Left kidney (tissue), 2 donors: Measurements from ENCODE around the gene GPR37L1. TPM values are rescaled to one million over a fixed set of nuclear protein-coding genes. Genes with fewer than 3 reads are reported as not detected.
A peak's percentile ranks its signal among the peaks of the same experiment; 100 is the strongest.
"Not testable (repeated sequence)": the region's sequence is repeated elsewhere in the genome, so short reads cannot be mapped to it uniquely, and the experiment has no call there.

Experiments used
- DNase-seq: peaks from one replicate; pipeline ENCODE4 v3.0.0-alpha.2; 2013
- polyA plus RNA-seq: library from polyadenylated mRNA; unstranded; fragments of 120-200 nt; gene quantifications from one replicate; pipeline ENCODE4 v1.2.1, GENCODE V29; 2013; ENCODE audit not compliant: insufficient read length

The GPR37L1 gene
- polyA plus RNA-seq, 1 donor, result 0.12 TPM

DNA sequence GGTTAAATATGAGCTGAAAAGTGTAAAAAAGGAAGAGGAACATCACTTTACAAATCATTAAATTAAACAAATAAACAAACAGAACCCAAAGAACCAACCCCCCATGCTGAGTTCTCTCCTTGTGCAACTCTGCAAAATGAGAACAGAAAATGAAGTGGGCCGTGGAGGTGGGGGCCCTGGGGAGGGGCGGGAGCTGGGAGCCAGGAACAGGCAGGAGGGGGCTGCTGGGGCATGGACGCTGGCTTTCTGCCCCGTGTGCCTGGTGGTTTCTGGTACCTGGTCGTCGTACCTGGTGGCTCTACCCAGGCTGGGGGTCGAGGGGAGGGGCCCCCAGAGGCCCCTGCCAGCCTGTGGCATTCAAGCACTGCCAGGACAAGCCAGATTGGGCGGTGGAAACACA is 10.8 kb downstream of the GPR37L1 start:
- no peak for DNase-seq

DNA sequence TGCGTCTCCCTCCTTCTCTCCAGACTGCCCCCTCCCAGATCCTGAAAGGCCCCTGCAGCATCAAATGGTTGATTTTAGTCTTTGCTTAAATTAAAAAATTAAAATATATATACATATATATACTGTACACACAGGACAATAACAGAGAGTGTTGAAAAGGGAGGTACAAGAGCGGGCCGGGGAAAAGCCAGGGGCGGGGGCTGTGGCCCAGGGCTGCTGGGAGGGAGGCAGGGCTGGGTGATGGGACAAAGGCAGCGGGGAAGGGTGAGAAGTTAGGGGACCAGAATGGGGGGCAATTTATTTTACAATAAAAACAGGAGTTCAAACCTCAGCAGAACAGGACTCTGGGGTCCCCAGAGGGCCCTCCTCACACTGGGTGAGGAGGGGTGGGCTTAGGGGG is 11.3 kb downstream of the GPR37L1 start:
- no peak for DNase-seq

DNA sequence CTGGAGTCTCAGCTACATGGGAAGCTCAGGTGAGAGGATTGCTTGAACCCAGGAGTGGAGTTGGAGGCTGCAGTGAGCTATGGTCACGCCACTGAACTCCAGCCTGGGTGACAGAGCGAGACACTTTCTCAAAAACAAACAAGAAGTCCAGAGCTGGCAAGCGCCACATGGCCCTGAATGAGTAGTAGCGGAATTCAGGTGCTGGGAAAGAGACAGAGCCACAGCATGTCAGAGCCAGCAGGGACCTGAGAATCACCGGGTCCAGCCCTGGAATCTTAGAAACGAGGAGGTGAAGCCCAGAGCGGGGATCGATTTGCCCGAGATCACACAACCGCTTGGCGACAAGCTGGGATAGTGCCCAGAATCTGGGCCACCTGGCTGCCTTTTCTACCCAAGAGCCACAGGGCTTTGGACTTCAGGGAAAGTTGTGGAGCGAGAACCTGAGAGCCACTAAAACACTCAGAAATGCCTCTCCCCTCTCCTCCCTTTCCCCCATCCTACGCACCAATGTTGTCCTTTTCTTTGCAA is 12.0 kb downstream of the GPR37L1 start:
- DNase-seq, result no peak

DNA sequence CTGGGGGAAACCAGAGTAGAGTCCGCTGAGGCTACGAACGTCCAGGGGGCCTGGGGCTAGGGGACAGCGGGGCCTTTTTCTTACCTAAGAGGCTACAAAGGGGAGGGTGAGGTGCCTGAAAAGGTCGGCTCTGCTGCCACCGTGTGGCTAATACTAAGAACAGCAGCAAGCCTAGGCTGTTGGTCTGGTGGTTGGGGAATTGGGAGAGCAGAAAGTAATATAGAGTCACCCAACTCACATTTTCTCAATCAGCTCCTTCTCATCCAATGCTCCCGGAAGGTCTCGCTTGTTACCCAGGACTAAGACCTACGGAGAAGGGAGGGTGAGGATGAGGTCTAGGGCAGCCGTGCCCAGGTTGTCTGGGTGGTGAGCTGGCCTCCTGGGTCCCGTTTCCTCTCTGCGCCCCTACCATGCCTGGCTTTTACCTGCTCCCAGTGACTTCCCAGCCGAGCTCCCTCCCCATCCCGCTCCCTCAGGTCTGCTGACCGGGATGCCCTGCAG is 12.6 kb downstream of the GPR37L1 start:
- no peak for DNase-seq

DNA sequence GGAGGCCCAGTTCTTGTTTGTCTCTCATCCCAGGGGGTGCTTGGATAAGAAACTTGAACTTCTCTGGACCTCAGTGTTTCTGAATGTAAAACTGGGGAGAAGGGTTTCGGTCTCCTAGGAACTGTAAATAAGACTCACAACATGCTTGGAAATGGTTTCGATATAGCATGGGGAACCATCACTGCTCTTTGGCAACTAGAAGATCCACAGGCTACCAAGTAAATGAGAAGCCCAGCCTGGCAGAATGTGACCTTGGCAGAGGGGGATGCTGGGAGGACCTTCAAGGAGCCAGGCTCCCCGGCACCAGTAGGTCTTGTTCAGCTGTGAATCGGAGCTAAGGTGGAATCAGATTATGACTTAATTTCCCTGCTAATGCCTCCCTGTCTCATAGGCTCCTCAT is 18.1 kb downstream of the GPR37L1 start:
- no peak for DNase-seq

DNA sequence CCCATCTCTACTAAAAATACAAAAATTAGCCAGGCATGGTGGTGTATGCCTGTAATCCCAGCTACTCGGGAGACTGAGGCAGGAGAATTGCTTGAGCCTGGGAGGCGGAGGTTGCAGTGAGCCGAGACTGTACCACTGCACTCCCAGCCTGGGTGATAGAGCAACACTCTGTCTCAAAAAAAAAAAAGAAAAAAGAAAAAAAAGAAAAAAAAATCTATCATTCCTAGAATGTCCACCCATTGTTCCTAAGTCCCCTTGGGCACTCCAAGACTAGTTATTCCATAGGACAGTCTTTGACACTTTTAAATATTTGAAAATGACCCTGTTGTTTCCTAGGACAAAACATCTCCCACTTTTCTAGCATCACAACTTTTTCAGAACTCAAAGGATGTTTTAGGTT is 18.8 kb downstream of the GPR37L1 start:
- not testable (repeated sequence) for DNase-seq

GRCh38 chr1:202143011-202143767 is 20.5 kb downstream of the GPR37L1 start:
- no peak for DNase-seq

GRCh38 chr1:202143768-202144401 is 21.2 kb downstream of the GPR37L1 start:
- no peak for DNase-seq

DNA sequence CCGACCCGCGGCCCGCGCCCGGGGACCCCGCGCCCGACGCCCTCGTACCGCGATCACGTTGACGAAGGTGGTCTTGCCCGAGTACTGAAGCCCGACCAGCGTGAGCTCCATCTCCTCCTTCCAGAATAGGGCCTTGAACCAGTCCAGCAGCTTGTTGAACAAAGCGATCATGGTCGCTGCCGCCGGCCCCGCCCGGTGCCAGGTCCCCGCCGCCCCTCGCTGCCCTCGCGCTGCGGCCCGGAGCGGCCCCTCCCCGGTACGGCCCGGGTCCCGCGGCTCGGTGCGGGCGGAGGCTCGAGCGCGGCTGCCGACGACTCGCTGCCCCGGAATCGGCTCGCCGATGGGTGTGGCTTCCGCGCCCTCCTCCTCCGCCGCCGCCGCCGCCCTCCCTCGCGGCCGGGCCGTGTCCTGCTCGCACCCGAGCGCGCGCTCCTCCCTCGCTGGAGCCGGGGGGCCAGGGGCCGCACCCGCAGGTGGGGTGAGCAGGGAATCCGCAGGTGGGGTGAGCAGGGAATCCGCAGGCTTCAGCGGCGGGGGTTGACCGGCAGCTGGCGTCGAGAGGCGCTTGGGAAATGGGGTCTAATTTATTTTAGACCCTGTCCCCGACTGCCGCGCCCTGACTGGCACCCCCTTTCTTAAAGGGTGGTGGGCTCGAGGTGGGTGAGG is 21.8 kb downstream of the GPR37L1 start, which contains the start of gene ARL8A:
Gene ARL8A, minus strand, starts transcription at position 336 of the 666 bp plus-strand sequence. Its CDS starts 165 bp downstream, at position 171.
- DNase-seq, result peak; percentile 61

DNA sequence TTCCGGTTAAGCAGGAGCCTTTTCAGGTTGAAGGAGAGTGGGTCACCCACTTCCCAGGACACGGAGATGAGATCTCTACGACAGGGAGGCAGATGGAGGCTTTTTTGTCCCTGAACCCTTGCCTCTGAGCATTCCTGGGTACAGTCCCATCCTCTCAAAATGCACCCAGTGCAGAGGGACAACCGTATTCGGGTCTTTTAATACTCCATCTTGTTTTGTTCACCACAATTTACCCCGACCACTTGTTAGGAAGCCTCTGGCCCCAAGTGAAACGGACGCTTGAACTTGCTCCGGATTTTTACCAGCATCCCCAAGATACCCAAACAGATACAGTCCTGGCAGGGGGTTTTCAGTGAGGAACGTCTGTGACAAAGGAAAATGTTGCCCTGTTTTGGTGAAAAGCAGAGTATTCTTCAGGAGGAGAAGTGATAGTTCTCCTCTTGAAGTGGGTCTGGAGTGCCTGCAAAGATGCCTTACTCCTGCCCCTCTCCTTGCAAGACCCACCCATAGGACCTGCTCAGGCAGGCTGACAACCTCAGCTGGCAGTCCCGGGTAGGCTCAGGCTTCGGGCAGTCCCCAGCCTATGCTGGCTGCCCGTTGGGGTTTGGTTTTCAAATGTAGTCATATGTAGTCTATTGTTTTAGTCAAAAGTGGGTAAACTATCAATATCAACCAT is 22.5 kb downstream of the GPR37L1 start:
- DNase-seq, result no peak

DNA sequence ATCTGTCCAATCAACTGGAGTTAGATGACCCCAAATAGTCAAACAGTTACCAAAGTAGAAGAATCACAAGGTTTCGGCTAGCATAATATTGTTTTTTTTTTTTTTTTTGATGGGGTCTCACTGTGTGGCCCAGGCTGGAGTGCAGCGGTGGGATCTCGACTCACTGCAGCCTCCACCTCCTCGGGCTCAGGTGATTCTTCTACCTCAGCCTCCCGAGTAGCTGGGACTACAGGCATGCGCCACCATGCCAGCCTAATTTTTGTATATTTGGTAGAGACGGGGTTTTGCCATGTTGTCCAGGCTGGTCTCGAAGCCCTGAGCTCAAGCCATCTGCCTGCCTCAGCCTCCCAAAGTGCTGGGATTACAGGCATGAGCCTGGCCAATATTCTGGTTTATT is 23.0 kb downstream of the GPR37L1 start:
- DNase-seq, result not testable (repeated sequence)

GRCh38 chr1:202146279-202146678 is 23.6 kb downstream of the GPR37L1 start:
- no peak for DNase-seq

GRCh38 chr1:202146993-202147392 is 24.3 kb downstream of the GPR37L1 start:
- no peak for DNase-seq

- DNase-seq, result no peak
These were observed 25.7 kb downstream of the GPR37L1 start for GRCh38 chr1:202148391-202148790.

DNA sequence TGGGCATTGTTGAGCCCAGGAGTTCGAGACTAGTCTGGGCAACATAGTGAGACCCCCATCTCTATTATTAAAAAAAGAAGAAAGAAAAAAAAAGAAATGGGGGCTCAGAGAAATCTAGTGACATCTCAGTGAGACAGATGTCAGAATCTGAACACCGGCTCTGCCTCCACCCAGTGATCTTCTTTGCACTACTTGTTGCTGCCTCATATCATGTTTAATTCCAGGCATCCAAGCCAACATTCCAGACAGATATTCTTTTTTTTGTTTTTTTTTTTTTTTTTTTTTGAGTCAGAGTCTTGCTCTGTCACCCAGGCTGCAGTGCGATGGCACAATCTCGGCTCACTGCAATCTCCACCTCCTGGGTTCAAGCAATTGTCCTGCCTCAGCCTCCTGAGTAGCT is 26.8 kb downstream of the GPR37L1 start:
- no peak for DNase-seq

DNA sequence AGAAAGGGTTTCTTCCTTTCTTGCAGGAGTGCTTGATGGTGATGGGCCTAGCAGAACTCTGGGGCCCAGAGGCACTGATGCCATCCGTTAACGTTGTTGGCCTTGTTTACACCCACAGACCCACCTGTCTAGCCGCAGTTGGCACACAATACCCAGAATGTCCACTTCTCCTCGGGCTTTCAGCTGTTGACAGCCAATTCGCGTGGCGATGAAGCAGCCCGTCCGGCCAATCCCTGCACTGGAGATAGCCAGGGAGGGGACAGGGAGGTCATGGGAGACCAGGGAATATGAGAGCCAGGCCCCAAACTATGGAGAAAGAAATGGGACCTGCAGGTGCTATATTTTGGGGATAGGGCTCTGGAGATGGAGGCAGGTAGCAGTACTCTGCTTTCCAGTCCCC is 27.5 kb downstream of the GPR37L1 start:
- no peak for DNase-seq

DNA sequence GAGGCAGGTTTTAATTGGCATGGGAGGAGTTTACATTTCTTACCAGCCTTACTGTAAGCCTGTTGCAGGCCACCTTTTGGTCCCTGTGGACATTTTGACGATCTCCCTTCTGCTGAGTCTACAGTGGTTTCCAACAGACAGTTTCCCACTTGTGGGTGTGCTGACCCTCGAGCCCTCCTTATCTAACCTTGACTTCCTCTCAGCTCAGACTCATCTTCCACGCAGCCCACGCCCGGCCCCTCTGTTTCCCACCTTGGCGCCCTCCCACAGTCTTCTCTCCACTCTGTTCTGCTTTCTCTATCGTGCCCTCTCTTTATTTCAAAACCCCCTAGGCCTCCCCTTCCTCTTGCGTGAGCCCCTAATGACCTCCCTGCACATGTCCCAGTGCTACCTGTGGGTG is 27.9 kb downstream of the GPR37L1 start:
- DNase-seq, result no peak

- no peak for DNase-seq
These were observed 28.3 kb downstream of the GPR37L1 start for GRCh38 chr1:202151045-202151444.

GRCh38 chr1:202152399-202152798 is 29.7 kb downstream of the GPR37L1 start:
- DNase-seq, result no peak

DNA sequence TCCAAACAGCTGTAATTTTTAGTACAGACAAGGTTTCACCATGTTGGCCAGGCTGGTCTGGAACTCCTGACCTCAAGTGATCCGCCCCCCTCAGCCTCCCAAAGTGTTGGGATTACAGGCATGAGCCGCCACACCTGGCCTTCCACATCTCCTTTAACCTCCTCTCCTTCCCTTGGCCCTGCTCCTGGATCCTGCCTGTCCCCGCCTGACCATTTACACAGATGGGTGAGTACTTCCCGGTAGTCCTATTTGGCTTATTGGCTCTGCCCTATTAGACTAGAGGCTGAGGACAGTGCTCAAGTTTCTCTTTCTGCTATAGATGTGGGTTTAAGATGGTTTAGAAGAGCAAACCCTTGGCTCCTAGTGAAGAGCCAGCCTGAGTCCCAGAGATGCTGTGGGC is 30.6 kb downstream of the GPR37L1 start:
- DNase-seq, result no peak

DNA sequence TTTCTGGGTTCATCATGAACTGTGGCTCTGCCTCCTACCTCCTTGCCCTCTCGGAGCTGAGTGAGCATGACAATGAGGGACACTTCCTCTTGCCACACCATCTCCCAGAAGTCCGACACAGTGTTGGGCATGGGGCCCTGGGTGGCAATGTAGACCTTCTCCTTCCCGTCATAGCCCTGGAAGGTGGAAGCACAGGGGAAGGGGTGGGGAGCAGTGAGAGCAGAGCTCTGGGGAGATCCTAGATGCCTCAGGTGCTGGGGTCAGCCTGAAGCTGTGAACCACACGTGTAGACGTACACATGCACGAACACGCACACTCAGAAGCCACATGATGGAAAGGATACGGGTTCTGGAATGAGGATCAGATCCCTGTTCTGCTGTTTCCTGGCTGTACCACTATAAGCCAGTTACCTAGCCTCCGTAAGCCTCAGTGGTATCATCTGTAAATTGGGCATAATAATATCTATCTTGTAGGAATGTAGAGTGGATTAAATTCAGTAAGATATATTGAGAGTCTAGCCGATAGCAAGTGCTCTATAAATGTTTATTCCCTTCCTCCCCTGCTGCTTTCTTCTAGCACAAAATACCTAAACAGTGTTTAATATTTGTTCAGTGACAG is 31.5 kb downstream of the GPR37L1 start:
- DNase-seq, result no peak
